Mesenchymal stem cell (in vitro differentiated cells and primary cell): Measurements from ENCODE around the gene NDUFAF8.
A peak's percentile ranks its signal among the peaks of the same experiment; 100 is the strongest.

ENCODE experiments used
- DNase-seq: peaks from one replicate; pipeline ENCODE4 v3.0.0-alpha.2; 2013
- H2AFZ ChIP-seq: one replicate; pipeline ENCODE4 v1.6.1; 2013; ENCODE audit warnings: low read depth, mild to moderate bottlenecking, control low read depth, inconsistent platforms, low read length, moderate library complexity
- H2AK5ac ChIP-seq: 2 replicates; pipeline ENCODE4 v1.6.1; 2013; ENCODE audit warnings: low read length, moderate library complexity, mild to moderate bottlenecking, inconsistent platforms; ENCODE audit not compliant: severe bottlenecking
- H2BK120ac ChIP-seq: one replicate; pipeline ENCODE4 v1.6.1; 2013; ENCODE audit warnings: low read depth, mild to moderate bottlenecking, inconsistent platforms, low read length, moderate library complexity
- H2BK12ac ChIP-seq, 2 experiments: one replicate each; pipeline ENCODE4 v1.6.1; 2013; ENCODE audit warnings: inconsistent platforms in 2 of 2, low read length in 2 of 2, mild to moderate bottlenecking in 2 of 2, moderate library complexity in 2 of 2, control low read depth in 1 of 2
- H2BK15ac ChIP-seq: one replicate; pipeline ENCODE4 v1.6.1; 2013; ENCODE audit warnings: mild to moderate bottlenecking, low read depth, inconsistent platforms; ENCODE audit not compliant: poor library complexity, severe bottlenecking
- H2BK5ac ChIP-seq: 2 replicates; pipeline ENCODE4 v1.6.1; 2013; ENCODE audit warnings: low read depth, mild to moderate bottlenecking, low read length, control low read depth, inconsistent platforms; ENCODE audit not compliant: poor library complexity, severe bottlenecking
- H3K14ac ChIP-seq, 2 experiments: one replicate each; pipeline ENCODE4 v1.6.1; 2013; ENCODE audit warnings: inconsistent platforms in 2 of 2, low read length in 2 of 2, control low read depth in 1 of 2, mild to moderate bottlenecking in 1 of 2, moderate library complexity in 1 of 2
- H3K18ac ChIP-seq, 2 experiments: one replicate each; pipeline ENCODE4 v1.6.1; 2013; ENCODE audit warnings: inconsistent platforms in 2 of 2, low read length in 2 of 2, control low read depth in 1 of 2, low read depth in 1 of 2, mild to moderate bottlenecking in 1 of 2
- H3K23ac ChIP-seq, 2 experiments: one replicate each; pipeline ENCODE4 v1.6.1; 2013; ENCODE audit warnings: inconsistent platforms in 2 of 2, low read length in 2 of 2, mild to moderate bottlenecking in 2 of 2, moderate library complexity in 2 of 2, control low read depth in 1 of 2
- H3K27ac ChIP-seq: 2 replicates; pipeline ENCODE4 v1.5.1; 2013; ENCODE audit warnings: mild to moderate bottlenecking, moderate library complexity, low read length, control low read depth, inconsistent platforms; ENCODE audit not compliant: poor library complexity, severe bottlenecking
- H3K27me3 ChIP-seq, 2 experiments: 2 replicates each; pipeline versions ENCODE4 v1.6.1 to v1.7.0; 2013; ENCODE audit warnings: low read length in 2 of 2, mild to moderate bottlenecking in 2 of 2, moderate library complexity in 2 of 2, control low read depth in 1 of 2, inconsistent platforms in 1 of 2; ENCODE audit not compliant: control insufficient read depth in 1 of 2, insufficient read depth in 1 of 2
- H3K36me3 ChIP-seq, 2 experiments: 2 replicates each; pipeline versions ENCODE4 v1.6.1 to v1.7.0; 2013; ENCODE audit warnings: low read length in 2 of 2, control low read depth in 1 of 2, inconsistent platforms in 1 of 2, low read depth in 1 of 2, mild to moderate bottlenecking in 1 of 2; ENCODE audit not compliant: insufficient read depth in 2 of 2, control insufficient read depth in 1 of 2
- H3K4ac ChIP-seq, 2 experiments: one replicate each; pipeline ENCODE4 v1.6.1; 2013; ENCODE audit warnings: inconsistent platforms in 2 of 2, low read length in 2 of 2, mild to moderate bottlenecking in 2 of 2, moderate library complexity in 2 of 2, control low read depth in 1 of 2, low read depth in 1 of 2
- H3K4me1 ChIP-seq: 2 replicates; pipeline ENCODE4 v1.6.1; 2013; ENCODE audit warnings: low read depth, low read length, control low read depth; ENCODE audit not compliant: control insufficient read depth, insufficient read depth
- H3K4me2 ChIP-seq: 2 replicates; pipeline ENCODE4 v1.6.1; 2013; ENCODE audit warnings: low read length, mild to moderate bottlenecking, inconsistent platforms; ENCODE audit not compliant: poor library complexity, severe bottlenecking
- H3K4me3 ChIP-seq, 2 experiments: 2 replicates each; pipeline versions ENCODE4 v1.5.1 to v1.7.0; 2013; ENCODE audit warnings: low read length in 2 of 2, mild to moderate bottlenecking in 2 of 2, control low read depth in 1 of 2, low read depth in 1 of 2; ENCODE audit not compliant: insufficient read depth in 1 of 2
- H3K79me1 ChIP-seq: replicated peaks from 2 replicates; pipeline ENCODE4 v1.6.1; 2013; ENCODE audit warnings: mild to moderate bottlenecking, control low read depth, low read length, inconsistent platforms; ENCODE audit not compliant: poor library complexity, severe bottlenecking
- H3K9ac ChIP-seq: 2 replicates; pipeline ENCODE4 v1.7.0; 2013; ENCODE audit warnings: mild to moderate bottlenecking, low read length, moderate library complexity
- H3K9me3 ChIP-seq: 2 replicates; pipeline ENCODE4 v1.7.0; 2013; ENCODE audit warnings: mild to moderate bottlenecking, low read length; ENCODE audit not compliant: control insufficient read depth
- H4K8ac ChIP-seq: one replicate; pipeline ENCODE4 v1.6.1; 2013; ENCODE audit warnings: inconsistent platforms, mild to moderate bottlenecking, low read length, moderate library complexity
- H4K91ac ChIP-seq: one replicate; pipeline ENCODE4 v1.6.1; 2013; ENCODE audit warnings: mild to moderate bottlenecking, low read length, inconsistent platforms
- WGBS: methylation state at CpG from one replicate; pipeline ENCODE4 v1.1.7; 2013; ENCODE audit warnings: mixed read lengths; 5-methylcytosine and 5-hydroxymethylcytosine counted together

NDUFAF8 gene

DNA sequence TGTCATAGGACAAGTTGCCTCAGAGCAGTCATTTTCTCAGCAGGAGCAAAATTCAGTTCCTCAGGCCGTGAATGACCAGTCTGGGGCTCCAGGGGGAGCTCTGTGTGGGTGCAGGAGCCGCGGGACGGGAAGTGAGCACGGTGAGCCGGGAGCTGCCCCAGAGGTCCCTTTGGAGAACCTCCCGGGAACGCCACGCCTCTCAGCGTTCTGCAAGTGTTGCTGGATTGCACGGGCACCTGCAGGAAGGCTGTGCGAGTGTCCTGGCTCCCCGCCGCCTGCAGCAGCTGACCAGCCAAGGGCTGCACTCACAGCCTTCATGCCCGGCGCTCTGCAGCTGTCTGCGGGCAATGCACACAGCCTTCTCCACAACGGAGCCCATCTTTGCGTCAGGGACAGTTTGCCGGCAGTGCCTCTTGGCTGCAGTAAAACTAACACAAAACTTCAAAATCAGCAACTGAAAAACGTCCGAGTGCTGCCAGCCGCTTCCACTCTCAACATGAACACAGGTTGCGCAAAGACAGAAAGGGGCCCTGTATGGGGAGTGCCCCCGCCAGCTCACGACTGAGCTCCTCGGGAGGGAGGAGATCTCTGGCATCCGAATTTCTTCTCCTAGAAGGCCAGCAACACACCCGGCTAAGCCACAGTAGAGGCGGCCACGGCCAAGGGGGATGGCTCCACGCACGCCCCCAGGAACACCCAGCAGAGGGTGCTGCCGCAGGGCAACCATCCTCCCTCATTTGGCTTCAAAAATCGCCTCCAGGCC is 16.0 kb downstream of the NDUFAF8 start:
- 63% methylated on average over 35 of the region's 35 CpGs for WGBS
- Histone ChIP-seq H3K4me2 (peak overlapping the region; percentile 40), H3K4me3 (peak overlapping the region in 1 of 2 experiments; percentile 58), H3K79me1 (peaks cover 24% of the 10 kb centered on the region), H3K27ac (peak overlapping the region; percentile 10), H2BK12ac (no peak overlapping the region), H3K18ac (no peak overlapping the region), H2AK5ac (no peak overlapping the region), H2AFZ (no peak overlapping the region), H3K9ac (peak overlapping the region; percentile 0), H3K23ac (no peak overlapping the region), H2BK15ac (no peak overlapping the region), H3K4ac (no peak overlapping the region), H2BK5ac (no peak overlapping the region), H2BK120ac (no peak overlapping the region), H4K8ac (peak overlapping the region; percentile 19), H4K91ac (no peak overlapping the region), H3K14ac (no peak overlapping the region), H3K27me3 (no peaks in the 10 kb centered on the region), H3K4me1 (peaks cover 26% of the 10 kb centered on the region), H3K36me3 (peaks cover 34 to 74% of the 10 kb centered on the region in 2 experiments), H3K9me3 (no peaks in the 10 kb centered on the region)
- DNase-seq: peak; percentile 74

DNA sequence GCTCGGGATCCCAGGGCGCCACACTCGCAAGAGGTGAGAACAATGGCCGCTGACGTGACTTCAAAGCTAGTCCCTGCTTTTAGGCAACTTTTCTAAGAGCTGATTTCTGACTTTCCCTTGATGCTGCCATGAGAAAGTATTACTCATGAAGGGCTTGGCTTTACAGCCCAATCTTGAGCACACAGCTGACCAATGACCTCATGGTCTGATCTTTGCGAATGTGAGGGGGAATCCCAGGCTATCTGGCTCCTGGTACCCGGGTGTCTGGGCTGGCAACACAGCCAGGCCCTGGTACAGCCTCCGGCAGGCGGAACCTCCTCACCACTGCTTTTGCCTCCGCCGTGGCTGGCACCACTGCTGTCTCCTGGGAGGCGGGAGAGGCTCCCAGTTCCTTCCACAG is 17.5 kb downstream of the NDUFAF8 start:
- H3K23ac ChIP-seq: no peak overlapping the region
- no peak overlapping the region for H2BK5ac ChIP-seq
- no peak overlapping the region for H3K14ac ChIP-seq
- no peak overlapping the region for H3K4me2 ChIP-seq
- H3K18ac ChIP-seq: no peak overlapping the region
- H3K36me3 ChIP-seq: peaks cover 35 to 74% of the 10 kb centered on the region in 2 experiments
- peak overlapping the region; percentile 48 for H3K9ac ChIP-seq
- H2BK15ac ChIP-seq: no peak overlapping the region
- no peaks in the 10 kb centered on the region for H3K27me3 ChIP-seq
- no peak overlapping the region for H3K27ac ChIP-seq
- H4K8ac ChIP-seq: no peak overlapping the region
- H2BK12ac ChIP-seq: no peak overlapping the region
- 88% methylated on average over 12 of the region's 12 CpGs for WGBS
- H2AFZ ChIP-seq: no peak overlapping the region
- no peak overlapping the region for H2BK120ac ChIP-seq
- no peak overlapping the region for H3K4ac ChIP-seq
- no peak overlapping the region for H2AK5ac ChIP-seq
- H3K9me3 ChIP-seq: no peaks in the 10 kb centered on the region
- H3K4me1 ChIP-seq: peaks cover 26% of the 10 kb centered on the region
- peaks cover 25% of the 10 kb centered on the region for H3K79me1 ChIP-seq
- no peak overlapping the region for H3K4me3 ChIP-seq
- DNase-seq: peak; percentile 61
- H4K91ac ChIP-seq: no peak overlapping the region

DNA sequence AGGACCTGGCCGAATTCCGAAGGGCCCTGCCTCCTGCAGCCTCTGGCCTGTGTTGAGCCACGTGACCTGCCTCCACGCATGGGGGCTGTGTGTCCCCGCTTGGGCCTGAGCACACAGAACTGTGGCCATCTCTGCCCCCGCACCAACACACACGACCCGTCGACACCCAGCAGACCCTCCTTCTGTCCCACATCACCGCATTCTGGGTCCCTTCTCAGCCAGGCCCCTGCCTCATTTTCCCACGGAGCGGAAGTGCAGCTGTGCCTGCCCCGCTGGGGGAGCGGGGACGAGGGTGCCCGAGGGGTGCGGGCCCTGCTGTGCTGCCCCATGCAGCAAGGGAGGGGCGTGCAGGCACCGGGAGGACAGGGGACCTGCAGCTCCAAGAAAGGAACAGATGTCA is 18.4 kb downstream of the NDUFAF8 start:
- Histone ChIP-seq H3K9me3 (no peaks in the 10 kb centered on the region), H2BK12ac (no peak overlapping the region), H3K27me3 (no peaks in the 10 kb centered on the region), H3K14ac (no peak overlapping the region), H2BK5ac (no peak overlapping the region), H2AK5ac (no peak overlapping the region), H3K36me3 (peaks cover 38 to 74% of the 10 kb centered on the region in 2 experiments), H4K8ac (no peak overlapping the region), H2AFZ (no peak overlapping the region), H3K4me2 (no peak overlapping the region), H3K79me1 (peaks cover 23% of the 10 kb centered on the region), H3K4ac (no peak overlapping the region), H2BK15ac (no peak overlapping the region), H3K27ac (no peak overlapping the region), H2BK120ac (no peak overlapping the region), H4K91ac (no peak overlapping the region), H3K23ac (no peak overlapping the region), H3K4me1 (peaks cover 26% of the 10 kb centered on the region), H3K18ac (no peak overlapping the region), H3K4me3 (peak overlapping the region in 1 of 2 experiments; percentile 23), H3K9ac (no peak overlapping the region)
- WGBS: 93% methylated on average over 19 of the region's 19 CpGs
- DNase-seq: no peak

DNA sequence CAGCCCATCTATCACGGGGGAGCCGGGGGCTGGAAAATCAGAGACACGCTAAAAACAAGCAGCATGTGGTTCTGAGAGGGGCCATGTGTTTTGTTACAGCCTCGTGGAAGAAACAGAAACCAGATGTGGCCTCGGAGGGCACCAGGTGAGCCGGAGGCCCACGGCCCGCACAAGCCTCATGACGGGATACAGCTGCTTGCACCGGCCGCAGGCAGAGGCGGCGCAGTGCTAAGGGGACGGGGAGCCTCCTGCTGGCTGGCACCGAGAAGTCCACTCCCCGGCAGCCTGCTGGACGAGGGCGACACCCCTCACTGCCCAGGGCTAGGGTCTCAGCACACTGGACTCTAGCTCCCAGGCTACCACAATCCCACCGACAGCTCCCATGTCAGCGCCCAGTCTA is 19.2 kb downstream of the NDUFAF8 start:
- H3K4me2 ChIP-seq: no peak overlapping the region
- H3K4ac ChIP-seq: no peak overlapping the region
- no peak overlapping the region for H2BK120ac ChIP-seq
- H2BK15ac ChIP-seq: no peak overlapping the region
- peaks cover 23% of the 10 kb centered on the region for H3K4me1 ChIP-seq
- no peak overlapping the region for H4K8ac ChIP-seq
- no peak overlapping the region for H2BK12ac ChIP-seq
- H3K14ac ChIP-seq: no peak overlapping the region
- H3K9me3 ChIP-seq: no peaks in the 10 kb centered on the region
- WGBS: 55% methylated on average over 20 of the region's 20 CpGs
- no peak overlapping the region for H2AFZ ChIP-seq
- H4K91ac ChIP-seq: no peak overlapping the region
- H2AK5ac ChIP-seq: no peak overlapping the region
- H3K18ac ChIP-seq: no peak overlapping the region
- no peak overlapping the region for H2BK5ac ChIP-seq
- no peak overlapping the region for H3K4me3 ChIP-seq
- H3K27me3 ChIP-seq: no peaks in the 10 kb centered on the region
- H3K9ac ChIP-seq: no peak overlapping the region
- no peak overlapping the region for H3K23ac ChIP-seq
- H3K79me1 ChIP-seq: peaks cover 16% of the 10 kb centered on the region
- no peak overlapping the region for H3K27ac ChIP-seq
- peaks cover 38 to 75% of the 10 kb centered on the region in 2 experiments for H3K36me3 ChIP-seq
- DNase-seq: peak; percentile 34
